ELF-1 (cell line): ENCODE measurements around the gene CALML4.
"Not testable (repeated sequence)": the region's sequence is repeated elsewhere in the genome, so short reads cannot be mapped to it uniquely, and the experiment has no call there.

ENCODE experiments used
- DNase-seq: peaks from one replicate; pipeline ENCODE4 v3.0.0-alpha.2; 2016; ENCODE audit warnings: low read depth, low spot score

CALML4 gene

GRCh38 chr15:68204776-68205557 is at the start of gene CALML4:
TSS of gene CALML4 (minus strand) at chr15:68205332. CDS start at chr15:68205247, 85 bp downstream.
- no peak for DNase-seq

- no peak for DNase-seq
These were observed 47.9 kb upstream of the CALML4 start for GRCh38 chr15:68252925-68253534.

- no peak for DNase-seq
These were observed 44.1 kb upstream of the CALML4 start for GRCh38 chr15:68249058-68249713.

GRCh38 chr15:68244235-68244634 is 39.1 kb upstream of the CALML4 start:
- DNase-seq = no peak

- DNase-seq = peak; percentile 16
These were observed 36.2 kb upstream of the CALML4 start for GRCh38 chr15:68241088-68241935.

- no peak for DNase-seq
These were observed 33.9 kb upstream of the CALML4 start for GRCh38 chr15:68239025-68239424.

GRCh38 chr15:68235022-68235421 is 29.9 kb upstream of the CALML4 start:
- DNase-seq = no peak

GRCh38 chr15:68234520-68234919 is 29.4 kb upstream of the CALML4 start:
- not testable (repeated sequence) for DNase-seq

GRCh38 chr15:68234060-68234459 is 28.9 kb upstream of the CALML4 start:
- no peak for DNase-seq

- DNase-seq = no peak
These were observed 27.8 kb upstream of the CALML4 start for GRCh38 chr15:68232937-68233336.

GRCh38 chr15:68232449-68232848 is 27.3 kb upstream of the CALML4 start:
- DNase-seq = no peak

GRCh38 chr15:68231102-68231818 is 26.1 kb upstream of the CALML4 start:
- no peak for DNase-seq

GRCh38 chr15:68230157-68231100 is 25.3 kb upstream of the CALML4 start:
- peak; percentile 36 for DNase-seq

GRCh38 chr15:68229386-68230156 is 24.4 kb upstream of the CALML4 start, which contains the start of gene CLN6:
TSS of gene CLN6 (minus strand) at chr15:68229728. CDS start at chr15:68229584, 144 bp downstream.
- DNase-seq = peak; percentile 84

- DNase-seq = no peak
These were observed 23.8 kb upstream of the CALML4 start for GRCh38 chr15:68228971-68229385.

GRCh38 chr15:68228143-68228970 is 23.2 kb upstream of the CALML4 start:
- peak; percentile 46 for DNase-seq

GRCh38 chr15:68227643-68228142 is 22.6 kb upstream of the CALML4 start:
- no peak for DNase-seq

GRCh38 chr15:68225442-68225841 is 20.3 kb upstream of the CALML4 start:
- not testable (repeated sequence) for DNase-seq
